Measurements from ENCODE around the gene SMYD3. TPM values are rescaled to one million over a fixed set of nuclear protein-coding genes. Genes with fewer than 3 reads are reported as not detected.

Gene SMYD3
- total RNA-seq, 1 donor from 2014 or later: 31.9 TPM

DNA sequence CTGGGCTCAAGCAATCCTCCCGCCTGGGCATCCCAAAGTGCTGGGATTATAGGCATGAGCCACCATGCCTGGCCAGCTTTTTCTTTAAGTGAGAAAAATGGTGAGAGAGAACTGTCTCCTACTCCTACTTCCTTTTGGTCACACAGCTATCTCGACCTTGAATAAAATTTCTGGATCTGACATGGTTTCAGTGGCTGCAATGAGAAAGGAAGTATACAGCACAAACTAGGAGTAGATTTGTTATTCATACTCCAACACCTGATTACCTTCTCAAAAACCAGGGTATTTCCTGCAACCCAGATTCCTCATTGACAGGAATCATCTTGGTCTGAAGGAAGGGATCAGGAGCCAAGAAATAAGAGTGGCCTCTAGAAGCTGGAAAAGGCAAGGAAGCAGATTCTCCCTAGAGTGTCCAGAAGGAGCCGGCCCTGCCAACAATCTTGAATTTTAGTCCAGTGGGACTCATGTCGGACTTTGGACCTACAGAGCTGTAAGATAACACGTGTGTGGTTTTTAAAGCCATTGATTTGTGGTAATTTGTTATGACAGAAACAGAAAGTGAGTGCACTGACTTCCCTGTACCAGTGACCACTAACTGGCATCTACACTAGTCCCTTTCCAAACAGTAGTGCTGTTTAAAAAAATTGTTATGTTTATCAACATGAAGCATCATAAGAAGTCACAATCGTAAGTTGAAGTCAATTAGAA is 516.6 kb downstream of the SMYD3 start:
- Mint-ChIP-seq H3K36me3 (ENCODE audit: insufficient read depth) (peaks cover 1% of the 10 kb centered on the region), H3K9me3 (ENCODE audit: low read depth) (peaks cover 3% of the 10 kb centered on the region), H3K27me3 (no peaks in the 10 kb centered on the region), H3K4me1 (ENCODE audit: low read depth) (peaks cover 6% of the 10 kb centered on the region), H3K4me3 (ENCODE audit: low read depth) (no peak overlapping the region), H3K27ac (no peak overlapping the region)
- TF ChIP-seq, protein P1, sequence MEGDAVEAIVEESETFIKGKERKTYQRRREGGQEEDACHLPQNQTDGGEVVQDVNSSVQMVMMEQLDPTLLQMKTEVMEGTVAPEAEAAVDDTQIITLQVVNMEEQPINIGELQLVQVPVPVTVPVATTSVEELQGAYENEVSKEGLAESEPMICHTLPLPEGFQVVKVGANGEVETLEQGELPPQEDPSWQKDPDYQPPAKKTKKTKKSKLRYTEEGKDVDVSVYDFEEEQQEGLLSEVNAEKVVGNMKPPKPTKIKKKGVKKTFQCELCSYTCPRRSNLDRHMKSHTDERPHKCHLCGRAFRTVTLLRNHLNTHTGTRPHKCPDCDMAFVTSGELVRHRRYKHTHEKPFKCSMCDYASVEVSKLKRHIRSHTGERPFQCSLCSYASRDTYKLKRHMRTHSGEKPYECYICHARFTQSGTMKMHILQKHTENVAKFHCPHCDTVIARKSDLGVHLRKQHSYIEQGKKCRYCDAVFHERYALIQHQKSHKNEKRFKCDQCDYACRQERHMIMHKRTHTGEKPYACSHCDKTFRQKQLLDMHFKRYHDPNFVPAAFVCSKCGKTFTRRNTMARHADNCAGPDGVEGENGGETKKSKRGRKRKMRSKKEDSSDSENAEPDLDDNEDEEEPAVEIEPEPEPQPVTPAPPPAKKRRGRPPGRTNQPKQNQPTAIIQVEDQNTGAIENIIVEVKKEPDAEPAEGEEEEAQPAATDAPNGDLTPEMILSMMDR (IDR thresholded peaks at IDR 0.05; ENCODE audit: unreplicated experiment): no peak
- no peak for DNase-seq (ENCODE audit: low spot score, unreplicated experiment)

DNA sequence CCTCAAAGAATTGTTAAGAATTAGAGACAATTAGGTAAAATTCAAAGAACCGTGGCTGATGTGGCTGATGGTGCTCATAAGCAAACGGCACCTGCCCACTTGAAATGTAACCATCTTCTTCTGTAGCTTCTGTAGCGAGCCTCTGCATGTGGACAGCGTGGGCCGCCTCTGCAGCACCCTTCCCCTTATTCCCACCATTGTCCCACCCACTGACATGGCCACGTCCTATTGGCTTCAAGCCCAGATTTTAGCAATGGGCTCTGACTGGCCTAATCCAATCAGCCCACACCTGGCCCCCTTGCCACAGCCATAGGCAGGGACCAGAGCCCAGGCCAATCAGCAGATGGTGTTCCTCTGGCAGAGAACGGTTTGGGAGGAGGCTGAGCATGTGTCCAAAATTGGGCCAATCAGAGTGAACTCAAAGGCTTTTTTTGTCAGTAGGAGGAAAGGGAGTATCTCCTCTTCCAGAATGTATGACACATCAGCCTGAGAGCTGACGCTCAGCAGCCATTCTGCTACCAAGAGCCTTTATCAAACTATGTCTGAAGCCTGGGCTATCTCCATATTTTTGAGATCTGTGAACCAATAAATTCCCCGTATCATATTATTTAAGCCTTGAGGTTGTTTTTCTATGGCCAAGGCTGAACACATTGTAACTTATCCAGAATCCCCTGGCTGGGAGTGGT is 518.5 kb downstream of the SMYD3 start:
- DNase-seq (ENCODE audit: low spot score, unreplicated experiment): no peak
- Mint-ChIP-seq H3K9me3 (ENCODE audit: low read depth) (peaks cover 3% of the 10 kb centered on the region), H3K36me3 (ENCODE audit: insufficient read depth) (peaks cover 1% of the 10 kb centered on the region), H3K4me3 (ENCODE audit: low read depth) (no peak overlapping the region), H3K4me1 (ENCODE audit: low read depth) (peaks cover 6% of the 10 kb centered on the region), H3K27ac (no peak overlapping the region), H3K27me3 (no peaks in the 10 kb centered on the region)
- TF ChIP-seq, protein P1 (IDR thresholded peaks at IDR 0.05; ENCODE audit: unreplicated experiment): no peak

DNA sequence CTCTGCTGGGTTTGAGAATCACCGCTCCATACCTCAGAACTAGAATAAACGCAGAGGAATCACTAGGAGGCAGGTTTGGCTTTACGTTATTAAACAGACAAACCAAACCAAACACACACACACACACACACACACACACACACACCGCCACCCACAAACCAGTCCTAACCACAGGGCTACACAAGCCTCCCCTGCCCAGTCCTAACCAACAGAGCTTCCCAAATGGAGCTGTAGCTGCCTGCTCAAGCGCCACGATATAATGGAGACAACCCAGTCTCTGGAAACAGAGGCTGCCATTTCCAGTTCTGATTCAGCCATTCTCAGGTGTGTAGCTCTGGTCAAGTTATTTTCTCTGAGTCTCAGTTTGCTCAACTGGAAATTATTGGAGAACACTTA is 519.1 kb downstream of the SMYD3 start:
- H3K9me3 Mint-ChIP-seq (ENCODE audit: low read depth): peaks cover 3% of the 10 kb centered on the region
- H3K4me1 Mint-ChIP-seq (ENCODE audit: low read depth): peaks cover 6% of the 10 kb centered on the region
- H3K27me3 Mint-ChIP-seq: no peaks in the 10 kb centered on the region
- peaks cover 1% of the 10 kb centered on the region for H3K36me3 Mint-ChIP-seq (ENCODE audit: insufficient read depth)
- no peak for DNase-seq (ENCODE audit: low spot score, unreplicated experiment)
- no peak overlapping the region for H3K4me3 Mint-ChIP-seq (ENCODE audit: low read depth)
- H3K27ac Mint-ChIP-seq: no peak overlapping the region
- TF ChIP-seq, protein P1 (IDR thresholded peaks at IDR 0.05; ENCODE audit: unreplicated experiment): no peak

DNA sequence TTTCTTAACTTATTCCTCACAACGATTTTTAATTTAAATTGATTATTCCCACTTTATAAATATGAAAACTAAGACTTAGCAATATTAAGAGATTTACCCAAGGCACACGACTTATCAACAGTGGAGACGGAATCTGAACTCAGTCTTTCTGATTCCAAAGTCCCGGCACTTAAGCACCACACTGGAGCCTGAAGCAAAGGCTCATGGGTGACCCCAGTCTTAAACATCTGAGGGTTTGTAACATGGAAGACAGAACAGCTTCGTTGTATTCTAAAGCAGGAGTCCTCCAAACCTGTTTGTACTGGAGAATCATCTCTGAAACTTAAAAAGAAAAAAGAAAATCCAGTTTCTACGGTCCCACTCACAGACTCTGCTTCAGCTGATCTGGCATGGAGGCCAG is 519.5 kb downstream of the SMYD3 start:
- TF ChIP-seq, protein P1 (IDR thresholded peaks at IDR 0.05; ENCODE audit: unreplicated experiment): no peak
- no peak for DNase-seq (ENCODE audit: low spot score, unreplicated experiment)
- peaks cover 1% of the 10 kb centered on the region for H3K36me3 Mint-ChIP-seq (ENCODE audit: insufficient read depth)
- no peaks in the 10 kb centered on the region for H3K27me3 Mint-ChIP-seq
- H3K4me1 Mint-ChIP-seq (ENCODE audit: low read depth): peaks cover 6% of the 10 kb centered on the region
- H3K27ac Mint-ChIP-seq: no peak overlapping the region
- no peak overlapping the region for H3K4me3 Mint-ChIP-seq (ENCODE audit: low read depth)
- peaks cover 3% of the 10 kb centered on the region for H3K9me3 Mint-ChIP-seq (ENCODE audit: low read depth)

DNA sequence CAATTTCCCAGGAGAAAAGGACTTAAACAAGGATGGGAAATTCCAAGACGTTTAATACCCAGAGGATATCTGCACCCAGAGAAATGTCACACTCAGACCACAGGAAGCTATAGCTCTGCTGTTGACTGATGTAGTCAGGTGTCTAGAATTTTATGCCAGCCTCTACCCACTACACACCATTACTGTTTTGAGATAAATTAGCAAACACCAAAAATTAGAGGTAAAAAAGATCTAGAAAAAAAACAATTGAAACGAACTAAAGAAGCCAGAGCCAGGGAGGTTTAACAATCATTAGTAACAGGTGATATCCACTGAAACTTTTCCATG is 519.9 kb downstream of the SMYD3 start:
- Mint-ChIP-seq H3K4me3 (ENCODE audit: low read depth) (no peak overlapping the region), H3K36me3 (ENCODE audit: insufficient read depth) (peaks cover 1% of the 10 kb centered on the region), H3K4me1 (ENCODE audit: low read depth) (peaks cover 6% of the 10 kb centered on the region), H3K27ac (no peak overlapping the region), H3K9me3 (ENCODE audit: low read depth) (peaks cover 3% of the 10 kb centered on the region), H3K27me3 (no peaks in the 10 kb centered on the region)
- DNase-seq (ENCODE audit: low spot score, unreplicated experiment): no peak
- TF ChIP-seq, protein P1 (IDR thresholded peaks at IDR 0.05; ENCODE audit: unreplicated experiment): no peak

Data from progenitor cell of endocrine pancreas (in vitro differentiated cells).